ENCODE measurements around the gene BICDL1.

BICDL1 gene

DNA sequence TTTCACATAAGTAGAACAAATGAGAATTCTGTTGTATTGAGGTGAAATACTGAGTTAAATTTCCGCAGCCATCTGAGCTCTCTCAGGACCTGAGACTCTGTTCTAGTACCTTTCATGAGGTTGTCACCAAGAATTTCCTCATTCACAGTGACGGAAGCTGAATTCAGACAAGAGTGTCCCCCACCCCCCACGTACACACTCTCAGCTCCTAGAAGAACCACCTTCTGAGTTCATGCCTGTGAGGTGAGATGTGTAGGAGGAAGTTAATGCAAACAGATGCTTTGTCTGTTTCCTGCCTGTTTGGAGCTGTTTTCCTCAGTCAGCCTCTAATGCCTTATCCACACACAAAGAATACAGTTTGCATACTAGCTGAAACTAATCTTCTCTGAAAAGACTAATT lies 18.2 kb downstream of the BICDL1 start:
- Histone ChIP-seq H3F3A (ENCODE audit: insufficient read depth) (no peaks in the 10 kb centered on the region), H3K27ac (ENCODE audit: low read depth, low read length) (no peak overlapping the region), H4K20me1 (ENCODE audit: low read depth, low read length) (no peaks in the 10 kb centered on the region), H3K36me3 (ENCODE audit: low read length) (no peaks in the 10 kb centered on the region), H3K9me3 (ENCODE audit: insufficient read depth, low read length) (no peaks in the 10 kb centered on the region), H3K9me2 (replicated peaks; ENCODE audit: insufficient read depth, low read length) (no peaks in the 10 kb centered on the region), H3K4me3 (ENCODE audit: insufficient read depth, low read length, poor library complexity, severe bottlenecking) (no peak overlapping the region), H3K27me3 (ENCODE audit: low read length) (no peaks in the 10 kb centered on the region), H3K4me2 (ENCODE audit: low read depth, low read length, poor library complexity, severe bottlenecking) (no peak overlapping the region), H3K79me2 (ENCODE audit: insufficient read depth, low read length) (no peaks in the 10 kb centered on the region), H2AFZ (ENCODE audit: low read depth, low read length, severe bottlenecking) (no peak overlapping the region), H3K9ac (ENCODE audit: low read length) (no peak overlapping the region)
- no peak for TF ChIP-seq EZH2phosphoT487 (conservative IDR thresholded peaks at IDR 0.05; ENCODE audit: low read length)
- TF ChIP-seq, protein P1, sequence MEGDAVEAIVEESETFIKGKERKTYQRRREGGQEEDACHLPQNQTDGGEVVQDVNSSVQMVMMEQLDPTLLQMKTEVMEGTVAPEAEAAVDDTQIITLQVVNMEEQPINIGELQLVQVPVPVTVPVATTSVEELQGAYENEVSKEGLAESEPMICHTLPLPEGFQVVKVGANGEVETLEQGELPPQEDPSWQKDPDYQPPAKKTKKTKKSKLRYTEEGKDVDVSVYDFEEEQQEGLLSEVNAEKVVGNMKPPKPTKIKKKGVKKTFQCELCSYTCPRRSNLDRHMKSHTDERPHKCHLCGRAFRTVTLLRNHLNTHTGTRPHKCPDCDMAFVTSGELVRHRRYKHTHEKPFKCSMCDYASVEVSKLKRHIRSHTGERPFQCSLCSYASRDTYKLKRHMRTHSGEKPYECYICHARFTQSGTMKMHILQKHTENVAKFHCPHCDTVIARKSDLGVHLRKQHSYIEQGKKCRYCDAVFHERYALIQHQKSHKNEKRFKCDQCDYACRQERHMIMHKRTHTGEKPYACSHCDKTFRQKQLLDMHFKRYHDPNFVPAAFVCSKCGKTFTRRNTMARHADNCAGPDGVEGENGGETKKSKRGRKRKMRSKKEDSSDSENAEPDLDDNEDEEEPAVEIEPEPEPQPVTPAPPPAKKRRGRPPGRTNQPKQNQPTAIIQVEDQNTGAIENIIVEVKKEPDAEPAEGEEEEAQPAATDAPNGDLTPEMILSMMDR (IDR thresholded peaks at IDR 0.05; ENCODE audit: insufficient read depth, low read length, poor library complexity, severe bottlenecking): no peak

DNA sequence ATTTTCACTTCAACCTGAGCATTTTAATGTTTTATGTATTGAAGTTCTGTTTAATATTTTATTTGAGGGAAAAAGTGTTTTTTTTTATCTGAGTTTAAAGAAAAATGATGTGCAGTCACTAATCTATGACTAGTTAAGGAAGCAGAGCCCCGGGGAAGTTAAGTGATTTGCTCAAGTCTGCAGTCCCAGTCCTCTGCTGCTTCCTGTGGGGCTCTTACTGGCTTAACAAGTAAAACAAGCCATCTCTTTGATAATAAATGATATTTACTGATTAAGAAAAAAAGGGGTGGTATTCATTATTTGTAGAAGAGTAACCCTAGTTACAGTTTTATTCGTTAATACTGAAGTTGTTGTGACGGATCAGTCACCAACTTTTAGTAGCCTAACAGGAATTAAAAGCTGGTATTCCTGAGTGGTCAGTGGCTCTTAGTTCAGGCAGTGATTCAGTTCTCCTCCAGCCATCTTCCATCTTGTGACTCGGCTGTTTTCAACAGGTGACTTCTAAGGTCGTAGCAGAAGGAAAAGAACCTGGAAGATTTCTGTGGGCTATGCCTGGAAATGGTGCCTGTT lies 21.7 kb downstream of the BICDL1 start:
- no peak overlapping the region for H3K4me2 ChIP-seq (ENCODE audit: low read depth, low read length, poor library complexity, severe bottlenecking)
- no peaks in the 10 kb centered on the region for H3K9me2 ChIP-seq (replicated peaks; ENCODE audit: insufficient read depth, low read length)
- no peak overlapping the region for H3K9ac ChIP-seq (ENCODE audit: low read length)
- H3K79me2 ChIP-seq (ENCODE audit: insufficient read depth, low read length): no peaks in the 10 kb centered on the region
- H4K20me1 ChIP-seq (ENCODE audit: low read depth, low read length): no peaks in the 10 kb centered on the region
- no peaks in the 10 kb centered on the region for H3K27me3 ChIP-seq (ENCODE audit: low read length)
- H3K36me3 ChIP-seq (ENCODE audit: low read length): no peaks in the 10 kb centered on the region
- H3K9me3 ChIP-seq (ENCODE audit: insufficient read depth, low read length): no peaks in the 10 kb centered on the region
- no peaks in the 10 kb centered on the region for H3F3A ChIP-seq (ENCODE audit: insufficient read depth)
- H2AFZ ChIP-seq (ENCODE audit: low read depth, low read length, severe bottlenecking): no peak overlapping the region
- H3K27ac ChIP-seq (ENCODE audit: low read depth, low read length): no peak overlapping the region
- H3K4me3 ChIP-seq (ENCODE audit: insufficient read depth, low read length, poor library complexity, severe bottlenecking): no peak overlapping the region
- no peak for TF ChIP-seq EZH2phosphoT487 (conservative IDR thresholded peaks at IDR 0.05; ENCODE audit: low read length)
- TF ChIP-seq, protein P1 (IDR thresholded peaks at IDR 0.05; ENCODE audit: insufficient read depth, low read length, poor library complexity, severe bottlenecking): no peak

DNA sequence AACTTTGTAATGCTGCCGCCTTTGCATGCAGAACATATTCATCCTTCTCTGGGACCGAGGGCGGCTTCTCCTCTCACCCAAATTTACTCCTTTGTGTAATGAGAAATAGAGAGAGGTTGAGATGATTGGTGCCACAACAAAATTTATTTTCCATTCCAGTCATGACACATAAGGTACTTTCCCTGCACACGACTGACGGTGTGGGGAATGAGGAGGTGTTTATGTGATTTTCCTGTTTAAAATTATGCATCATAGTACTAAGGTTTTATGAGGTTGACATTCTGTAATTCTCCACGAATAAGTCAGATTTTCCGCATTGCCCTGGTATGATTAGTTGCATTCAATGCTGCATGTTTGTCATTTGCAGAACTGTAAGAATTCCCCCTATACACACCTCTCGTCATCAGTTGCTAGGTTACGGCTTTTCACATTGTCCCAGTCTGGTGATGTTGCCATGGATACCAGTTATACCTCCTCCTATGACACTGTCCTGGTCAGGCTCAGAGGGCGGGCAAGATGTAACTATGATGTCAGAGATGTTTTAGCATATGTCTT lies 23.1 kb downstream of the BICDL1 start:
- H3K36me3 ChIP-seq (ENCODE audit: low read length): no peaks in the 10 kb centered on the region
- no peaks in the 10 kb centered on the region for H3K27me3 ChIP-seq (ENCODE audit: low read length)
- H3K27ac ChIP-seq (ENCODE audit: low read depth, low read length): no peak overlapping the region
- no peaks in the 10 kb centered on the region for H3F3A ChIP-seq (ENCODE audit: insufficient read depth)
- H3K4me3 ChIP-seq (ENCODE audit: insufficient read depth, low read length, poor library complexity, severe bottlenecking): no peak overlapping the region
- no peaks in the 10 kb centered on the region for H3K9me3 ChIP-seq (ENCODE audit: insufficient read depth, low read length)
- H4K20me1 ChIP-seq (ENCODE audit: low read depth, low read length): no peaks in the 10 kb centered on the region
- no peaks in the 10 kb centered on the region for H3K79me2 ChIP-seq (ENCODE audit: insufficient read depth, low read length)
- TF ChIP-seq, protein P1 (IDR thresholded peaks at IDR 0.05; ENCODE audit: insufficient read depth, low read length, poor library complexity, severe bottlenecking): no peak
- no peak for TF ChIP-seq EZH2phosphoT487 (conservative IDR thresholded peaks at IDR 0.05; ENCODE audit: low read length)
- no peak overlapping the region for H3K4me2 ChIP-seq (ENCODE audit: low read depth, low read length, poor library complexity, severe bottlenecking)
- H3K9ac ChIP-seq (ENCODE audit: low read length): no peak overlapping the region
- H3K9me2 ChIP-seq (replicated peaks; ENCODE audit: insufficient read depth, low read length): no peaks in the 10 kb centered on the region
- H2AFZ ChIP-seq (ENCODE audit: low read depth, low read length, severe bottlenecking): no peak overlapping the region
